GM11168 (cell line): ENCODE measurements around the gene TMEM233.
"Not testable (repeated sequence)": the region's sequence is repeated elsewhere in the genome, so short reads cannot be mapped to it uniquely, and the experiment has no call there.

Experiments
- in situ Hi-C: fragments of 300-500 bp; cut with MboI; formaldehyde crosslinking; loops from one replicate; pipeline ENCODE4 v1.12.0; 2022; ENCODE audit warnings: low sequenced_read_pairs; ENCODE audit not compliant: unreplicated experiment

TMEM233 gene

DNA sequence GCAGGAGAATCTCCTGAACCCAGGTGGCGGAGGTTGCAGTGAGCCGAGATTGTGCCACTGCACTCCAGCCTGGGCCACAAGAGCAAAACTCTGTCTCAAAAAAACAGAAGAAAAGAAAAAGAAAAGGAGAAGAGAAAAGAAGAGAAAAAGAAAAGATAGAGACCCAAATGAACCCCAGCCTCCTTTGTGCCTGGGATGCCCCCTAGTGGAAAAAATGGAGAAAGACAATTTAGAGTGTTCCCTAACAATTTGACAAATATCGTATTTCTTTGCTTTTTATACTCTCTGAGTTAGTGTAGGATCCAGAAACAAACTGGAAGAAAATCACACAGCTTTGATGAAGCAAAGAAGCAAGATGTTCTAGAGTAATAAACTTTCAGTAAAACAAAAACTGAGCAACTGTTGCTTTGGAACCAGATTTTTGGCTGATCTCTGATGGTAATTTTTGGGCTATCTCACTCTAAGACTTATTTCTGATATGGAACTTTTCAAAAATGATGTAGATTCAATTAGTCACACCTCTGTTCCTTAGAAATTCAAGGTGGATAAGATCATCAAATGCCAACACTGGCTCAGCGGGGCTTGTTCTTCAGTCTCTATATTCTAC, 55.7 kb downstream of the TMEM233 start:
- in situ Hi-C loops: no loop called here

DNA sequence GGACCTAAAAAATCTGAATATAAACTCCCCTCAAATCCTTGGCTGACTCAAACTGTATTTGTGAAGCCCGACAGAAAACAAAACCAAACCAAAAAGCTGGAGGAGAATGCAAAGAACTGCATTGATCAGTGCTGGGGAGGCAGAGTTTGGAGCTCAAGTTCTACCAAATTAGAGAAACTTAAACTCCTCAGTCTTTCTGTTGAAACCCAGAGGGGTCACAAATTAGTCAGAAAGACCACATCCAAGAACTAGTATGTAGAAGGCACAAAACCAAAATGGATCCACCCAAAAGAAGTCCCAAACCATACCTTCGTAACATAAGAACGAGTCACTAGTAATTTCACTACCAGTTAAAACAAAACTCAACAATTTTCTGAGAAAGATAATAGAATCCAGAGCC, 59.1 kb downstream of the TMEM233 start:
- in situ Hi-C loops: no loop called here

DNA sequence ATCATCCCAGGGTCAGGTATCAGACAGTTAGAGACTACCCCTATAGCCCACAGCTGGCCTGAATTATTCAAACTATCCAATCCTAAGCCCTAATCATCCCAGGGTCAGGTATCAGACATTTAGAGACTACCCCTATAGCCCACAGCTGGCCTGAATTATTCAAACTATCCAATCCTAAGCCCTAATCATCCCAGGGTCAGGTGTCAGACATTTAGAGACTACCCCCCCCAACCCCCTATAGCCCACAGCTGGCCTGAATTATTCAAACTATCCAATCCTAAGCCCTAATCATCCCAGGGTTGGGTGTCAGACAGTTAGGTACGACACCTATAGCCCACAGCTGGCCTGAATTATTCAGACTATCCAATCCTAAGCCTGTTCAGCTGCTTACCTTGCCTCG, 63.4 kb downstream of the TMEM233 start:
- in situ Hi-C loops: not testable (repeated sequence)

DNA sequence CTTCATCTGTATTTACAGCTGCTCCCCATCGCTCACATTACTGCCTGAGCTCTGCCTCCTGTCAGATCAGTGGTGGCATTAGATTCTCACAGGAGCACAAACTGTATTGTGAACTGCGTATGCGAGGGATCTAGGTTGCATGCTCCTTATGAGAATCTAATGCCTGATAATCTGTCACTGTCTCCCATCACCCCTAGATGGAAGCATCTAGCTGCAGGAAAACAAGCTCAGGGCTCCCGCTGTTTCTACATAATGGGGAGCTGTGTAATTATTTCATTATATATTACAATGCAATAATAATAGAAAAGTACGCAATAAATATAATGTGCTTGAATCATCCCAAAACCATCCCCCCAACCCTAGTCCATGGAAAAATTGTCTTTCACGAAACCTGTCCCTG, 64.6 kb downstream of the TMEM233 start:
- in situ Hi-C loops: not testable (repeated sequence)

DNA sequence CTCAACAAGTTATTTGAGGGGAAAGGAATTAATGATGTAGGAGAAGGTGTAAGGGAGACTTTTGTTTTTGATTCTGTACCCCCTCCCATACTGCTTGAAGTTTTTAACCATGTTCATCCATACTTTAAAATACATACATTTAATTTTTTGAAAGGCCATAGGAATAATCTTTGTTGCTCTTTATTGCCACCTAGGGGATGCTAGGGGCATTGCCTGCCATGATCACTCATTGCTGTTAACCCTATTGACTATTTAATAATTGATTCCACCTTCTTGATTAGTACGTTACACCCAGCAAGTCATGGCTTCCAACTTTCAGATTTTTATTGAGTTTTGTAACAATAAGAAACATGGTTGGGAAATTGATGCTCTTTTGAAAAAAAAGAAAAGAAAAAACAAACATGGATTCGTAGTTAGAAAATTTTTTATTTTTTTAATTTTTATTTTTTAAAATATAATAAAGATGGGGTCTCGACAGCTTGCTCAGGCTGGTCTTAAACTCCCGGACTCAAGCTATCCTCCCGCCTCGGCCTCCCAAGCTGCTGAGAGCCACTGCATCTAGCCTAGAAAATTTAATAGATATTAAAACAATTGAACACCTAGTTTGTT, 65.8 kb downstream of the TMEM233 start:
- in situ Hi-C loops: no loop called here

DNA sequence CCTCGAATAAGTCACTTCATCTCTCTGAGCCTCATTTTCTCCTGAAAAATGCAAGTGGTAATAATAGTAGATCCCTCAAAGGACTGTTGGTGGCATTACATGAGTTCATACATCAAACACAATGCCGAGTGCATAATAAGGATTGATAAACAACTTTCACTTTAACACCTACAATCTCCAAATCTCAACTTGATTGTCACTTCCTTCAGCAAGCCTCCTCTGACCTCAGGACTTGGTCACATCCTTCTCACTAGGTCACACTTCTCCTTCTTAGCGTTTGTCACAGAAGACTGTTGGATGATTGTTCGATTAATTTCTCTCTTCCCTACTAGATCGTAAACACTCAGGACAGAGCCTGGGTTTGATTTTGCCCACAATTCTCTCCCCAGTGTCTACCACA, 66.5 kb downstream of the TMEM233 start:
- in situ Hi-C loops: no loop called here

DNA sequence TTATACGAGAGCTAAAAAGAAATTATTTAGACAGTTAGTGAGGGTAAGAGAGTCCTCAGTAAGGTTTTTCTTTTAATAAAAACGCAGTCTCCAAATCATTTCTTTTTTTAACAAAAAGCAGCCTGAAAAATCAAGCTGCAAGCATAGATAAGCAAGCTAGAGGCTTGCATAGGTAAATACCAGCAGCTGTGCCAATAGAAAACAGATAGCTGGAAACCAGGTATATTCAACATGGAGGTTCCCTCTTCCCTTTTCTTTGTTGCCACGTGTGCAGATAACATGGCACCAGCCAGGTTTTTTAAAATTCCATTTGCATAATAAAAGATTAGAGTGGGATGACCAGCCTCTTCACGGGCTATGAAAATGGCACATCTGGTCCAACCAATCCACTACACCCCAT, 68.3 kb downstream of the TMEM233 start:
- in situ Hi-C loops: no loop called here

DNA sequence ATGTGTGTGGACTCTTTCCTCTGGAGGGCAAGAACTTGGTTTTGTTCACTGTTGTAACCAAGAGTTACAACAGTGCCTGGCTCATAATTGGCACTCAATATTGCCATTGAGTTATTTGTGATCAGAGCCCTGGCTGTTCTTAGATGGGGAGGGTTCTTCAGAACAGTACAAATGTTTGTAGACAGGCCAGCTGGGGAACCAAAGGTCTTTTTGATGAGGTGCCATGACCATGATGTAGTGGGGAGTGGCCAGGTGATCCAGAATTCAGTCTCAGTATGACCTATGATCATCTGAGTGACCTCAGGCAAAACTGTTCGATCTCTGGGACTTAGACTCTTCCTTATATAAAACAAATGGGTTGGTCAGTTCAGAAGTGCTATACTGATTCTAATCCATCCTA, 71.1 kb downstream of the TMEM233 start:
- in situ Hi-C loops: no loop called here

DNA sequence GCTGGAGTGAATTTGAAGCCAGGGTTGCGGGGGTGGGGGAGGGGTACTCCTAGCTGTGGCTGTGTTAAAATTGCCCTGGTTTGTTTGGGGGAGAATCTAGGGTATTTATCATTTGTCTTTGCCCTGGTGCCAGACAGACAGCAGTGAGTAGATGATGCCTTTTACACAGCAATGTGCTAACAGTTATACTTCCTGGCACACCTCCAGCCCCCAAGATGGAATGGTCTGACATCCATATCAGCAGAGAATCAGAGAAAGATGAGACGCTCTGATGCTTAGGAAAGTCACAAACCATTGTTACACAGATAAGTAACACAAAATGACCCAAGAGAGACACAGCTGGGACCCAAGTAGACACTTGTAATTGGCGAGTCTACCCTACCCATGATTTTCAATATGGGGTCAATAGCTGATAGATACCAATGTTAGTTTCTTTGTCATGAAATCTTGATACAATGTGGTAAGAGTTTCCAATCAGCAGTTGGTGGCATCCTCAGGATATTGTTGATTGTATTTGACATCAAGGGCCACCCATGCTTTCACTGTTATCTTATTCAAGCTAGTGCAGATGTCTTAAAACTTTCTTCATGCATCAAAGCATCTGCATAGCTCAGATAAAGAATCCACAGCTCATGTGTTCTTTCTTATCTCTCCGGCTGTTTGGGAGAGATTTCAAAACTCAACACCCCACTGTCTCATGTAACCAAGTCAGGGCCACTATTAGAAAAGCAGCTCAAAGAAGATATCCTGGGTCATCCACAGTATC, 71.8 kb downstream of the TMEM233 start:
- in situ Hi-C loops: no loop called here

DNA sequence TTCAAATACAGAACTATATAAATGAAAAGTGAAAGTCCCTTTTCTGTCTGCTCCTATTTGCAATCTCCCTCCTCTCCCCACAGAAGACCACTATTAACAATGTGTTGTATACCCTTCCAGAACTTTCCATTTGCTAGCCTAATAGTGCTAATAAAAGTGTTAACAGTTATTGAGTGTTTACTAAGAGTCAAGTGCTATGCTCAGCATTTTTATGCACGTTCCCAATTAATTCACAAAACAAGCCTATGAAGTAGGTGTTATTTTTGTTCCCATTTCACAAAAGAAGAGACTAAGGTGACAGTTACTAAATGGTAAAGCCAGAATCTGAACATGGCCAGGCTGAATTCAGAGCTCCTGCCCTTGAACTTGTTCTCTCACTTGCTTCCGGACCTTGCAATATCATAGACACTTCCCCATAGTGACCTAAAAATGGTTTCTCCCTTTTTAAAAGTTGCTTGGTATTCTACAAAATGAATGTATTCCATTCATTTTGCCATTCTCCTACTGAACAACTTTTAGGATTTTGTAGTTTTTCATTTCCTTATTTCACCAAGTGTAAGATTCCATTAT, 72.7 kb downstream of the TMEM233 start:
- in situ Hi-C loops: no loop called here

DNA sequence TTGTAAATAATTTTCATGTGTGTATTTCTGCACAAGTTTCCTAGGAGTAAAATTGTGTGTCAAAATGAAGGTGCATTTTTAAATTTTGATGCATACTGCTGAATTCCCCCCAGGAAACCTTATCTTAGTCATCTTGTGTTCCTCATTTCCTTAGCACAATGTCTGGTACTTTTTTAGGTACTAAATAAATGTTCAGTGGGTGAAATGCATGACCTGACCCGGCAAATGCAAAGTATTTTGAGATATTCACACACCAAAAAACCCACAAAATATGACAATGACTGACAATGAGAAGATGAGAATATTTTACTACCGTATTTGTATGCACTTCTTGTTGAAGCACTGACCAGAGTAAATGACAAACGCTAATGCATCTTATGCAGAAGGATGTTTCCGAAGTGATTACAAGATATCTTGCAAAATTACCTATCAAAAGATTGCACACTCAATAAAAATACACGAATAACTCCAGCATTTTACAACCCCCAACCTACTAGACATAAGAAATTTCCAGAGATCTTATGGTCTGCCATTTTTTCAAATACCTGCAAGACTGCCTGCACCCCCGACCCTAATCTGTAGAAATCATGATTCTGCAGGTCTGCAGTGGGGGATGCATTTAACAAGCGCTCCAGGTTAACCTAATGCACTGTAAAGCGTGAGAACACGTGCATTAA, 73.5 kb downstream of the TMEM233 start:
- in situ Hi-C loops: no loop called here

DNA sequence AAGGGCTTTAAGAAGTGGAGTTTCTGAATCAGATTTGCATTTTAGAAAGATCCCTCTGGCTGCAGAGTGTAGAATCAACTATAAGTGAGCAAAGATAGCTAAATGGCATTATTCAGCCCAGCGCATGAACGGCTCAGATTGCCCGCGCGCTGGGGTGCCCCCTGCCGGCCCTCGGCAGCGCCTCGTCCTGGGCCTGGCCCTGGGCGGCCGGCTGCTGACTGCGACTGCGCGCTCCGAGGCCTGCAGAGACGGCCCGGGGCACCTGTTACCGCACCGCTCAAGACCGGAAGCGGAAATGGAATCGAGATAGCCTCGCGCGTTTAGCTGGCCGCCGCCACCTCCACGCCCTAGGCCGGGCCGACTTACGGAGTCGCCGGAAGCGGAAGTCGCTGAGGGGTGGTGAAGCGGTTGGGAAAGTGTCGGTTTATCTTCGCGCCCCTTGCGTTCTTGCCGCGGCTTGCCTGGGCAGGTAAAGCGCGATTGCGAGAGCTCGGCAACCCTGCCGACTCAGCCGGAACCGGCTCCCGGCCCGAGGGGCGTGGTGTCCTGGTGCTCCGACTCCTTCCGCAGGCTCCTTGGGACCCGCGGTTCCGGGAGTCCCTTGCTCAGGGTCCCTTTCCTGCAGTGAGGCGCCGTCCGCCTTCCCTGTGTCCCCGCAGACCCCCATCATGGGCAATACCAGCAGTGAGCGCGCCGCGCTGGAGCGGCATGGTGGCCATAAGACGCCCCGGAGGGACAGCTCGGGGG, 74.2 kb downstream of the TMEM233 start, which contains the start of gene PRKAB1:
PRKAB1 (plus strand) TSS at position 557 of the 747 bp plus-strand sequence; CDS start at position 669, 112 bp downstream.
- in situ Hi-C loops: no loop called here

DNA sequence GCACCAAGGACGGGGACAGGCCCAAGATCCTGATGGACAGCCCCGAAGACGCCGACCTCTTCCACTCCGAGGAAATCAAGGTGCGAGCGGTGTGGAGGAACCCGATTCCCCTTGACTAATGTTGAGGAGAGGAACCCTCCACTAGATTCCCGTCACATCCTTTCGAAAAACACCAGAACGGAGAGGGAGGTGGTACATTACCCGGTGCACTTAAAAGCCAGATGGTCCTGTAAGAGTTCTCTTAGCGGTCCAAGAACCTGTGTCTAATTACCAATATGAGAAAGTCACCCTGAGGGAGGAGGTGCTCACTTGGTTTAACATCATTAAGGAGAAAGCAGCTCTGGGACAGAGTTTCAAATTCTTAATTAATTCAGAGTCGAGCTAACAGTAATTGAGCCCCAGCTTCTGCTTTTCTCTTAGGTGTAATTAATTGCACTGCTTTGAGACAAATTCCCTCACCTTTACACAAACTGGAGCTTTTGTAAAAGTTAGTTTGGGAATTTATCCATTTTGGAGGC, 74.8 kb downstream of the TMEM233 start:
- in situ Hi-C loops: no loop called here

DNA sequence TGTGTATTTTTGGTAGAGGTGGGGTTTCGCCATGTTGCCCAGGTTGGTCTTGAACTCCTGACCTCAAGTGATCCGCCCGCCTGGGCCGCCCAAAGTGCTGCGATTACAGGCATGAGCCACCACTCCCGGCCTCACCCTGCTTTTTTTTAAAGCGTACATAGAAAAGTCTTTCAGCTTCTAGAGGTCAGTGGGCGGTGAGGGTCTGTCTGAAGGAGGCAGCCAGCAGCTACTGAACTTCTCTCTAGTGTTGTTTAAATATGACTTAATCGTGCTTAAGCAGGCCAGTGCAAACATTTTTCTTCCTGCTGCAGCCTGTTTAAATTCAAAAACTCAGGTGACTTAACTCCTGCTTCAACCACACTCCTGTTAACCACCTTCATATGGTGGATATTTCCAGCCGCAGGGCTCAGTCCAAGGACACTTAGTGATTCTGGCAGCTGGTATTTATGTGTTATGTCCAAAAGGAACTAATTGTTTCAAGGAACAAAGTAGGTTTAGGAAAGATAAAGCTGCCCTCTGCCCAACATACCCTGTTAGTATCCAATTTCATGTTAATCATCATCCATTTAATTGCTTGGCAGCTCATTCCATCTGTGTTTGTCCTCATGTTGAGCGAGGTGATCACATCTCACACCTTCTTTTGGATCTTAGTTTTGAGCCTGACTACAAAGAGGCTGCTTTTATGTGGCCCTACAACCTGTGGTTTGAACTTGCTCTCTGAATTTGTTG, 76.3 kb downstream of the TMEM233 start:
- in situ Hi-C loops: no loop called here

DNA sequence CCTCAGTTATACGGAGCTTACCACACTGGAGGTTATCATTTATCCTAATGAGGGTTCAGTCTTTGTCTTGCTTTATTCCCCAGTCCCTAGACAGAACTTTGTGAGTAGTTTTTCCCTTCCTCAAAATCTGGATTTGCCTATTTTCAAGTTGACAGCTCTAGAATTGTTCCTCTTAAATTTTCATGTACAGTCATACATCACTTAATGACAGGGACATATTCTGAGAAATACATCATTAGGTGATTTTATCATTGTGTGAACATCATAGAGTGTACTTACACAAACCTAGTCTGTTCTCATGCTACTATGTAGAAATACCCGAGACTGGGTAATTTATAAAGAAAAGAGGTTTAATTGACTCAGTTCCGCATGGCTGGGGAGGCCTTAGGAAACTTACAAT, 77.5 kb downstream of the TMEM233 start:
- in situ Hi-C loops: no loop called here

DNA sequence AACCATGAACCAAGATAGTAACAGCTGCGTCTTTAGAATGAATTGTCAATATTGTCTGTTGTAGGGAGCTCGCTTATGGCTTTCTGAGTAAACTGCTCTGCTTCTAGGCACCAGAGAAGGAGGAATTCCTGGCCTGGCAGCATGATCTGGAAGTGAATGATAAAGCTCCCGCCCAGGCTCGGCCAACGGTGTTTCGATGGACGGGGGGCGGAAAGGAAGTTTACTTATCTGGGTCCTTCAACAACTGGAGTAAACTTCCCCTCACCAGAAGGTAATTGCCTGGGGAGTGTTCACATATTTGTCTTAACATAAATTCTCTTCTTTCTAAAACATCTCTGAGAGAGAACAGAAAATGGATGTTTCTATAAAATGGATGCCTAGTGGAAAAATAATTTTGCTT, 78.6 kb downstream of the TMEM233 start:
- in situ Hi-C loops: no loop called here

DNA sequence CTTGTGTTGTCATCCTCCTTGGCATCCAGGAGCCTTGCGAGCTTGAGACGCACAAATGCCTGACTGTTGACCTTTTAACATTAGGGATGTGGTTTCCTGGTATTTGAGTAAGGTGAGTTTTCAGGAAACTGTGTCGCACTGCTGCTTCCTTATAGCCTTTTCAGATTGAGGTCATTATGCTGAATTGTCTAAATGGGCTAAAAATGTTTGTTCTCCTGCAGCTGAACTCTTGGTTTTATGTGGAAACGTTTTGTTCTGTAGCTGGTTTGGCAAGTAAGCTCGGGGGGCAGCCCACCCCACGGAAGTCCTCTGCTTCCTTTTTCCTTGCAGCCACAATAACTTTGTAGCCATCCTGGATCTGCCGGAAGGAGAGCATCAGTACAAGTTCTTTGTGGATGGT, 80.1 kb downstream of the TMEM233 start:
- in situ Hi-C loops: no loop called here

DNA sequence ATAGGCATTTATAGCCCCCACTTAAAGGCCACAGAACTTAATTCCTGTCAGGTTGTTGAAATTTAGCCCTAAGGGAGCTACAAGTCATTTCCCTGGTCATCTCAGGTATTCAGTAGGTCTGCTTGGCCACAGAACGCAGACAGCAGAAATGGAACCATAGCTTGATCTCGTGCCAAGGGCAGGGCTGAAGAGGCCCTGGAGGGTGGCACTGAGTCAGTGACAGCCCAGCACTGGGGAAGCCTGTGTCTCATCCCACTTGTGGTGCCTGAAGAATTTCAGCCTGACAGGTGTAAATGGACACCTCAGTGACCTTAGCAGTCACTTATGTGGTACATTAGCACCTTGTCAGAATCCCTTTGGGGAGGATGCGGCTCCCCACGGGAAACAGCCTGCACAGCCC, 81.0 kb downstream of the TMEM233 start:
- in situ Hi-C loops: no loop called here

DNA sequence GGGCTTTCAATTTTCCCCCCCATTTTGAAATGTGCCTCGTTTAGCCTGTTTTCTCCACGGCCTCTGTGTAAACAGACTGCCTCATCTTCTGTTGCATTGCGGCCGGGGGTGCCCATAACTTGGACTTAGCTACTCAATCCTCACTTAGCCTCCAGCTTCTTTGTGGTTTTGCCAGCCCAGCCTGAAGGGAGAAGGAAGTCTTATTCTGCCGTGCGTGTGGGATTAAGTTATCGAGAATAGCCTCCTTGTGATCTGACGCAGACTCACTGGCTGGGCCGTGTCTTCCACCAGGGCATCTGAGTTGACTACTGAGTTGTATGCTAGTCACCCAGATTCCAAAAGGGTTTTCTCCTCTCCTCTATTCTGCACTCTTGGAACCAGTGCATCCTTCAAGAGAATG, 82.4 kb downstream of the TMEM233 start:
- in situ Hi-C loops: no loop called here
